Measurements from ENCODE around the gene HSF4.

Gene HSF4

DNA sequence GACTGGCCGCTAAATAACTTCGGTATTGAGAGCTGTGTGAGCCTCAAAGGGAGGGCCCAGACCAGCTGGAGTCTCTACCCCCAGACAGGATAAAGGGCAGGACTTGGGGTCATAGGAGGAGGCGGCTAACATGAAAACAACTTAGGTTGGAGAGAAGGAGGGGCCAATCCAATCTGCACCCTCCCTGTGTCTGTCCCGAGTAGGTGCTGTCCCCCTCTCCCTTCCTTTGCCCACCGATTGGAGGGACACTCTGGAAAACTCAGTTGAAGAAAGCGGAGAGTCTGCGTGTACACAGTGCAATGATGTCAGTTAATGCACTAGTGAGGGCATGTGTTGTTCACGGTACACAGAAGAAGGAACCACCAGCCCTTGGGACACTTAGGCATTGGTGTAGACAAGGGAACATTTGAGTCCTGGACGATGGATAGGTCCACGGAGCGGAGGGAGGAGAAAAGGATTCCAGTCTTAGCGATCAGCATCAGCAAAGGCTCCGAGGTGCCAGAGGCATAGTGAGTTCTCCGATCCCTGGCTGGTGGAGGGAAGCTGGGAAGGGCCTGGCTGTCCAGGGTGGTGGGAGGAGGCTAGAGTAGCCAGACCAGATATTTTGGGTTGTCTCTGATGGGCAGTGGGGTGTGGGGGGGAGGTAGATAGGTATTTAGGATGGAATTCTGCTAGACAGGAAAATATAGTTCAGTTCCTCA lies 6.6 kb downstream of the HSF4 start:
- H3K9me3 ChIP-seq (ENCODE audit: control insufficient read depth, low read depth, low read length): no peaks in the 10 kb centered on the region
- no peak overlapping the region for H3K27ac ChIP-seq (ENCODE audit: low read length)
- peaks cover 97% of the 10 kb centered on the region for H3K27me3 ChIP-seq (ENCODE audit: control insufficient read depth, insufficient read depth, low read length)
- H3K4me3 ChIP-seq (ENCODE audit: low read length): peak overlapping the region; percentile 40
- no peak overlapping the region for H3K9ac ChIP-seq (ENCODE audit: low read length)
- peaks cover 19% of the 10 kb centered on the region for H3K4me1 ChIP-seq (ENCODE audit: control insufficient read depth, low read depth, low read length)
- H3K36me3 ChIP-seq (ENCODE audit: control insufficient read depth, low read depth, low read length): no peaks in the 10 kb centered on the region

DNA sequence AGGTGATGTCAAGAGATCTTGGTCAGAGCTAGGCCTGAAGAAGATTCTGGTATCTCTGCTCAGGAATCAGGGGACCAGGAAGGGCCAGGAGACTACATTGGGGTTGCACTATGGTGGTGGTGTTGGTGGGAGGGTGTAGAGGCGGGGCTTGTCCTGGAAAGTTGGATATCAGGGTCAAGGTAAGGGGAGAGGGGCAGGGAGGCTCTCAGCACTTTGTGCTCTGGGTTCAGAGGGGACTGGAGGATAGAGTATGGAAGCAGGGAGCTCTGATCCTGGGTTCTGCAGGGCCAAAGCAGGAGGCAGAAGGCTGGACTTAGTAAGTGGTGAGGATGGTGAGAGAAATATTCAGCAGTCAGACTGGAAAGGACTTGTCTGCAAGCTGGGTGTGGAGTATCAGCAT lies 8.8 kb downstream of the HSF4 start:
- peak overlapping the region; percentile 57 for H3K4me3 ChIP-seq (ENCODE audit: low read length)
- no peak overlapping the region for H3K9ac ChIP-seq (ENCODE audit: low read length)

DNA sequence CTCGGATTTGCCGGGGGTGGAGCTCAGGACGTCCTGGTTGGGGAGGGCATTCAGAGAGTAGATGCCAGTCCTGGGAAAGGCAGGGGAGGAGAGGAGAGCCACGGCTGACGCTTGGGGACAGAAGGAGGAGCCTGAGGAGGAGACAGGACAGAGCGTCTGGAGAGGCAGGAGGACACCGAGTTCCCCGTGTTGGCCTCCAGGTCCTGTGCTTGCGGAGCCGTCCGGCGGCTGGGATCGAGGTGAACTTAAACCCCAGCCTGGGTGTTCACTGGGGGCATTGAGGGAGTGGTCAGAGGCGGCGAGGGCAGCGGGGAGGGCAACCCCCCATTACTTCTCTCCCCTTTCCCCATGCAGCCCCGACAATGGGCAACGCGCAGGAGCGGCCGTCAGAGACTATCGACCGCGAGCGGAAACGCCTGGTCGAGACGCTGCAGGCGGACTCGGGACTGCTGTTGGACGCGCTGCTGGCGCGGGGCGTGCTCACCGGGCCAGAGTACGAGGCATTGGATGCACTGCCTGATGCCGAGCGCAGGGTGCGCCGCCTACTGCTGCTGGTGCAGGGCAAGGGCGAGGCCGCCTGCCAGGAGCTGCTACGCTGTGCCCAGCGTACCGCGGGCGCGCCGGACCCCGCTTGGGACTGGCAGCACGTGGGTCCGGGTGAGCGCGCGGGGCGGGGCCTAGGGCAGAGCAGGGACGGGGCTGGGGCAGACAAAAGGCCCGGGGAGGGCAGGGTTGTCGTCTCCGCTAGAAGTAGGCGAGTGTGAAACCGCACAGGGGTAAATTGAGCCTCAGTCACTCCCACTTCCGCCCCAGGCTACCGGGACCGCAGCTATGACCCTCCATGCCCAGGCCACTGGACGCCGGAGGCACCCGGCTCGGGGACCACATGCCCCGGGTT lies 9.5 kb downstream of the HSF4 start:
- H3K4me1 ChIP-seq (ENCODE audit: control insufficient read depth, low read depth, low read length): peaks cover 17% of the 10 kb centered on the region
- H3K36me3 ChIP-seq (ENCODE audit: control insufficient read depth, low read depth, low read length): no peaks in the 10 kb centered on the region
- H3K9ac ChIP-seq (ENCODE audit: low read length): no peak overlapping the region
- H3K9me3 ChIP-seq (ENCODE audit: control insufficient read depth, low read depth, low read length): no peaks in the 10 kb centered on the region
- H3K27ac ChIP-seq (ENCODE audit: low read length): no peak overlapping the region
- peak overlapping the region; percentile 57 for H3K4me3 ChIP-seq (ENCODE audit: low read length)
- peaks cover 93% of the 10 kb centered on the region for H3K27me3 ChIP-seq (ENCODE audit: control insufficient read depth, insufficient read depth, low read length)

More for the DNA sequence above, 8.8 kb downstream of the HSF4 start:
- Histone ChIP-seq H3K27me3 (ENCODE audit: control insufficient read depth, insufficient read depth, low read length) (peaks cover 94% of the 10 kb centered on the region), H3K36me3 (ENCODE audit: control insufficient read depth, low read depth, low read length) (no peaks in the 10 kb centered on the region), H3K27ac (ENCODE audit: low read length) (no peak overlapping the region), H3K9me3 (ENCODE audit: control insufficient read depth, low read depth, low read length) (no peaks in the 10 kb centered on the region), H3K4me1 (ENCODE audit: control insufficient read depth, low read depth, low read length) (peaks cover 19% of the 10 kb centered on the region)

DNA sequence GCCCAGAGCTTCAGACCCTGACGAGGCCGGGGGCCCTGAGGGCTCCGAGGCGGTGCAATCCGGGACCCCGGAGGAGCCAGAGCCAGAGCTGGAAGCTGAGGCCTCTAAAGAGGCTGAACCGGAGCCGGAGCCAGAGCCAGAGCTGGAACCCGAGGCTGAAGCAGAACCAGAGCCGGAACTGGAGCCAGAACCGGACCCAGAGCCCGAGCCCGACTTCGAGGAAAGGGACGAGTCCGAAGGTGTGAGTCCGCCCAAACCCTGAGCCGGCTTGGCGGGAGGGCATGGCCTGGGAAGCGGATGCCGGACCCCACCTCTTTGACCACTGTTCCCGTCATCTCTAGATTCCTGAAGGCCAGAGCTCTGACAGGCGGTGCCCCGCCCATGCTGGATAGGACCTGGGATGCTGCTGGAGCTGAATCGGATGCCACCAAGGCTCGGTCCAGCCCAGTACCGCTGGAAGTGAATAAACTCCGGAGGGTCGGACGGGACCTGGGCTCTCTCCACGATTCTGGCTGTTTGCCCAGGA lies 10.2 kb downstream of the HSF4 start:
- H3K9ac ChIP-seq (ENCODE audit: low read length): no peak overlapping the region
- peaks cover 12% of the 10 kb centered on the region for H3K4me1 ChIP-seq (ENCODE audit: control insufficient read depth, low read depth, low read length)
- H3K27ac ChIP-seq (ENCODE audit: low read length): no peak overlapping the region
- no peaks in the 10 kb centered on the region for H3K9me3 ChIP-seq (ENCODE audit: control insufficient read depth, low read depth, low read length)
- peaks cover 93% of the 10 kb centered on the region for H3K27me3 ChIP-seq (ENCODE audit: control insufficient read depth, insufficient read depth, low read length)
- H3K36me3 ChIP-seq (ENCODE audit: control insufficient read depth, low read depth, low read length): no peaks in the 10 kb centered on the region
- peak overlapping the region; percentile 57 for H3K4me3 ChIP-seq (ENCODE audit: low read length)

DNA sequence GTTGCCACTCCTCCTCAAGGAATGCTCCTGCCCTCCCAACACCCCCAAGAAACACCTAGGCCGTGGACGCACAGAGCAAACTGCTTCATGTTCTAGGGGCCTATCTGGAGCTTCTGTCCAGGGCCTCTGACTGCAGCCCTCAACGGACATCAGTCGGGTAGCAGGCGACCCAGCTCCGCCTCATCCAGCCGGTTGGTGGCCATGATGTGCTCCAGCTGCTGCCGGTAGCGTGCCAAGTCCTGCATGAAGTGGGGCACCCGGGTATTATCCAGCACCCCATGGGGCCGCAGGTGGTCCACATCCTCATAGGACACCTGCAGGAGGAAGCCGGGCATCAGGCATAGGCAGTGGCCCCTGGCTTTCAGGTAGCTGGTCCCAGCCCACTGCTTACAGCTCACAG lies 12.1 kb downstream of the HSF4 start:
- H3K27ac ChIP-seq (ENCODE audit: low read length): no peak overlapping the region
- H3K4me3 ChIP-seq (ENCODE audit: low read length): no peak overlapping the region
- H3K36me3 ChIP-seq (ENCODE audit: control insufficient read depth, low read depth, low read length): no peaks in the 10 kb centered on the region
- no peak overlapping the region for H3K9ac ChIP-seq (ENCODE audit: low read length)
- H3K9me3 ChIP-seq (ENCODE audit: control insufficient read depth, low read depth, low read length): no peaks in the 10 kb centered on the region
- H3K4me1 ChIP-seq (ENCODE audit: control insufficient read depth, low read depth, low read length): peaks cover 7% of the 10 kb centered on the region
- H3K27me3 ChIP-seq (ENCODE audit: control insufficient read depth, insufficient read depth, low read length): peaks cover 78% of the 10 kb centered on the region

DNA sequence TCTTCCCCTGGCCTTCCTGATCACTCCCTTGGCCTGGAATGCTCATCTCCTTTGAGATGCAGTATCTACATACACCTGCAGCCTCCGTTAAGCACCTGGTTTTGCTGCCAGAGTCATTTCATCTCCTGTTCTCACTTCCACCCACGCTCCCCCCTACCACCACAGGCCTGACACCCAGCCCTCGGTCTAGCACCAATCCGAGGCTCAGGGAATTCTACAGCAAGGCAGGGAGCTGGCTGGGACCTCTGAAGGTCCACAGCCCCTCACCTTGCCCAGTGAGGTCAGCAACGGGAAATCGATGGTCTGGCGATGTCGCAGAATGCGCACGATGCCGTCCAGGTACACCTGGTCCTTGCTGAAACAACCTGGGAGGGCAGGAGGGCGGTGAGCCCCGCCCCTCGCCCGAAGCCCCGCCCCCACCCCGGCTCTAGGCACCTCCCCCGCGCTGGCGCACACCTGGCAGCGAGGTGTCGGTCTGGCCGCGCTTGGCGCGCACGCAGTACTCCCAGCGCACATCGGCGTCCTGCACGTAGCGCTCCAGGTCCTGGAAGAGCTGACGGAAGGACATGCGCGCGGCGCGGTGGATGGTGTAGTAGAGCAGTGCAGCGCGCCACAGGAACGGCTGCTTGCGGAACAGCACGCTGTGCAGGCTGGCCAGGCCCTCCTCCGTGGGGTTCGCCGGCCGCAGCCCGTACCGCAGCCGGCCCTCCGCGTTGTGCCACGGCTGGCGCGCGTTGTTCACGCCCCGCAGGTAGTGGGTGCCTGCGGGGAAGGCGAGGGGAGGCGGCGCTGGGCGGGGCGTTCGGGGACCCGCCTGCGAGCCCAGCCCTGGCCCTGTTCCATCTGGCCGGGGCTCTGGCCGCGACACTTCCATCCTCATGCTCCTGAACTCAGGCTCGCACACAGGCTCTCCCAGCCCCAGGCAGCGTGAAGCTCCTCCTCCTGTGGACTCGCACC lies 13.5 kb downstream of the HSF4 start:
- peak overlapping the region; percentile 4 for H3K9ac ChIP-seq (ENCODE audit: low read length)
- H3K27me3 ChIP-seq (ENCODE audit: control insufficient read depth, insufficient read depth, low read length): peaks cover 65% of the 10 kb centered on the region
- H3K9me3 ChIP-seq (ENCODE audit: control insufficient read depth, low read depth, low read length): no peaks in the 10 kb centered on the region
- peak overlapping the region; percentile 52 for H3K4me3 ChIP-seq (ENCODE audit: low read length)
- peaks cover 7% of the 10 kb centered on the region for H3K4me1 ChIP-seq (ENCODE audit: control insufficient read depth, low read depth, low read length)
- H3K36me3 ChIP-seq (ENCODE audit: control insufficient read depth, low read depth, low read length): no peaks in the 10 kb centered on the region
- no peak overlapping the region for H3K27ac ChIP-seq (ENCODE audit: low read length)

DNA sequence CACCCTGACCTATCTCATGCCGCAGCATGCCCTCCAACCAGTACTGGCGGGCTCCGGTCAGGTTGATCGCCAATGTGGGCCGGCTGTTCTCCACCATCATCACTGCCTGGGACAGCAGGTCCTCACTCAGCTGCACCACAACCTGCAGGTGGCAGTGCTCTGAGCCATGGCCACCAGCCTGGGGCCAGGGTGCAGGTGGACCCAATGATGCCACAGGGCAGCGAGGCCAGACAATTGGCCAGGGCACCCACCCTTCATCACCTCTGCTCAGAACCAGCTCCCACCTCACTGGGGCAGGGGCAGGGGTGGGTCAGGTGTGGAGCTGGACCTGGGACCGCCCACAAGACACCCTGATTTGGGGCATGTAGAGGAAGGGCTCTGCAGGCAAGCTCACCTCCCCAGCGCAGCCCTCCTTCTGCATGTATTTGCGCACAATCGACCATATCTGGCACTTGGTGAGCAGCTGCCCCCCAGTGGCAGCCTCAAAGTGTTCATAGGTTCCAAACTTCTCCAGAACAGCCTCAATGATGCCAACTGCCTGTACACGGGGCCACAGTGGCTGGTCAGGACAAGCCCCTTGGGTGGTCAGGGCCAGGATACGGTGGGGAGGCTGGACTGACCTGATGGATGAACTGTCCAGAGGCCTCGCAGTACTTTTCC lies 15.0 kb downstream of the HSF4 start:
- Histone ChIP-seq H3K4me3 (ENCODE audit: low read length) (no peak overlapping the region), H3K36me3 (ENCODE audit: control insufficient read depth, low read depth, low read length) (no peaks in the 10 kb centered on the region), H3K4me1 (ENCODE audit: control insufficient read depth, low read depth, low read length) (no peaks in the 10 kb centered on the region), H3K27ac (ENCODE audit: low read length) (no peak overlapping the region), H3K9ac (ENCODE audit: low read length) (no peak overlapping the region), H3K27me3 (ENCODE audit: control insufficient read depth, insufficient read depth, low read length) (peaks cover 56% of the 10 kb centered on the region), H3K9me3 (ENCODE audit: control insufficient read depth, low read depth, low read length) (no peaks in the 10 kb centered on the region)

DNA sequence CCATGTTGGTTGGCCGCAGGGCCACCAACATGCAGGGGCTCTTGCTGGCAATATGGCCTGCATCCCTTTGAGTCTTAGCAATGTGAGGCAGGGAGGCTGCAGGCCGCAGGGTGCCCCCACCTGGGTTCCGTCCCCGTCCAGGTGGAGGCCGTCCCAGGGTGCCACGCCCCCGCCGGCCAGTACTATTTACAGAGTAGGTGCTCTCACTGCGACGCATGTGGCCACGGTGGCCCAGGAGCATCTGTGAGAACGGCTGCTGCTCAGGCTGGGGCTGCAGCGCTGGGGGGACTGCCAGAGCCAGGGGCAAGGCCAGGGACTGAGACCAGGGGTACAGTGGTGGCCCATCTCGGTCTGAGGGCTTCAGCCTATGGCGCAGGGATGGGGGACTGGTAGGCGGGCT lies 15.6 kb downstream of the HSF4 start:
- H3K4me1 ChIP-seq (ENCODE audit: control insufficient read depth, low read depth, low read length): no peaks in the 10 kb centered on the region
- H3K27ac ChIP-seq (ENCODE audit: low read length): no peak overlapping the region
- H3K4me3 ChIP-seq (ENCODE audit: low read length): no peak overlapping the region
- no peak overlapping the region for H3K9ac ChIP-seq (ENCODE audit: low read length)
- no peaks in the 10 kb centered on the region for H3K9me3 ChIP-seq (ENCODE audit: control insufficient read depth, low read depth, low read length)
- peaks cover 56% of the 10 kb centered on the region for H3K27me3 ChIP-seq (ENCODE audit: control insufficient read depth, insufficient read depth, low read length)
- H3K36me3 ChIP-seq (ENCODE audit: control insufficient read depth, low read depth, low read length): no peaks in the 10 kb centered on the region

DNA sequence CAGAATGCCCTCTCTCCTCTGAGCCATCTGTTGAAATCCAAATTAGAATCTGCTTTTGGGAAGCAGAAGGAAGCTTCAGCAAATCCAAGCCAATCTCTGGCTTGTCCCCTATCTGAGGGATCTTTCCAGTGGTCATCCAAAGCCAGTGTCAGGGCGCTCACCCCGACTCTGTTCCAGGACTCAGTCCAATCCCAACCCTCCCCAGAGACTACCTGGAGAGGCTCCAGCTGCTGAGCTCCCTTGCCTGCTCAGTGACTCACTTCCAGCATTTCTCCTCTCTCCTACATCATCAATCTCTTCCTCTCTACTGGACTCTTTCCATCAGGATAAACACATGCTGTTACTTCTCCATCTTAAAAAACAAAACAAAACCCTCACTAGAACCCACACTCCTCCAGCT lies 16.8 kb downstream of the HSF4 start:
- H3K27ac ChIP-seq (ENCODE audit: low read length): no peak overlapping the region
- H3K4me1 ChIP-seq (ENCODE audit: control insufficient read depth, low read depth, low read length): peaks cover 3% of the 10 kb centered on the region
- no peaks in the 10 kb centered on the region for H3K36me3 ChIP-seq (ENCODE audit: control insufficient read depth, low read depth, low read length)
- H3K27me3 ChIP-seq (ENCODE audit: control insufficient read depth, insufficient read depth, low read length): peaks cover 56% of the 10 kb centered on the region
- H3K9ac ChIP-seq (ENCODE audit: low read length): no peak overlapping the region
- no peaks in the 10 kb centered on the region for H3K9me3 ChIP-seq (ENCODE audit: control insufficient read depth, low read depth, low read length)
- no peak overlapping the region for H3K4me3 ChIP-seq (ENCODE audit: low read length)

DNA sequence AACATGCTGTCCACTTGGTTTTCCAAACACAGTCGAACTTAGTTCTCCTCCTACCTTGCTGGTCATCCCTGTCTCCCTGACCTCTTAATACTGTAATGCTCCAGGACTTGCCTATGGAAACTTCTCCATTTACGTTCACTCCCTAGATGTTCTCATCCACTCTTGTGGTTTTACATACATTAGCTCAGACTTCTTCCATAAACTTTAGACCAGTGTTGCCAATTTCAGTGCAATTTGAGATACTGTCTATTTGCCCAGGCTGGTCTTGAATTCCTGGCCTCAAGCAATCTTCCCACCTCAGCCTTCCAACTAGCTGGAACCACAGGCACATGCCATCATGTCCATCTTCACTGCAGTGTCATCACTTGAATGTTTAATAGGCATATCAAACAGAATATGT lies 17.7 kb downstream of the HSF4 start:
- H3K36me3 ChIP-seq (ENCODE audit: control insufficient read depth, low read depth, low read length): no peaks in the 10 kb centered on the region
- H3K9ac ChIP-seq (ENCODE audit: low read length): no peak overlapping the region
- H3K9me3 ChIP-seq (ENCODE audit: control insufficient read depth, low read depth, low read length): no peaks in the 10 kb centered on the region
- H3K4me1 ChIP-seq (ENCODE audit: control insufficient read depth, low read depth, low read length): peaks cover 3% of the 10 kb centered on the region
- no peak overlapping the region for H3K27ac ChIP-seq (ENCODE audit: low read length)
- H3K4me3 ChIP-seq (ENCODE audit: low read length): peak overlapping the region; percentile 71
- H3K27me3 ChIP-seq (ENCODE audit: control insufficient read depth, insufficient read depth, low read length): peaks cover 49% of the 10 kb centered on the region

Measured in iPS-18a (cell line).